ENCODE results near the gene RETREG1. TPM values are rescaled to one million over a fixed set of nuclear protein-coding genes. Genes with fewer than 3 reads are reported as not detected.

RETREG1 gene
- total RNA-seq, 1 donor from 2014 or later = 2.9 TPM

GRCh38 chr5:16572289-16573015 lies 44.3 kb downstream of the RETREG1 start:
- TF ChIP-seq CTCF (IDR thresholded peaks at IDR 0.05) = no peak
- Histone ChIP-seq H3K36me3 (no peaks in the 10 kb centered on the region), H3K9me3 (no peaks in the 10 kb centered on the region), H3K4me3 (no peak overlapping the region), H3K4me1 (peaks cover 3 to 7% of the 10 kb centered on the region in 2 donors), H3K27me3 (no peaks in the 10 kb centered on the region), H3K27ac (no peak overlapping the region)
- DNase-seq (ENCODE audit: low spot score in 2 of 2) = no peak
- intact Hi-C loops (cut with DNase I) = no loop called here

- no peak for DNase-seq (ENCODE audit: low spot score in 2 of 2)
- TF ChIP-seq CTCF (IDR thresholded peaks at IDR 0.05) = no peak
- Histone ChIP-seq H3K27me3 (no peaks in the 10 kb centered on the region), H3K4me3 (no peak overlapping the region), H3K4me1 (peaks cover 3 to 7% of the 10 kb centered on the region in 2 donors), H3K27ac (no peak overlapping the region), H3K9me3 (no peaks in the 10 kb centered on the region), H3K36me3 (no peaks in the 10 kb centered on the region)
- intact Hi-C loops (cut with DNase I) = no loop called here
Measured at GRCh38 chr5:16571016-16571415, 45.8 kb downstream of the RETREG1 start.

- no peak overlapping the region for H3K27ac ChIP-seq
- peaks cover 3 to 5% of the 10 kb centered on the region in 2 donors for H3K4me1 ChIP-seq
- no peak for TF ChIP-seq CTCF (IDR thresholded peaks at IDR 0.05)
Measured at GRCh38 chr5:16570121-16570815, 46.5 kb downstream of the RETREG1 start.

GRCh38 chr5:16568875-16569580 lies 47.8 kb downstream of the RETREG1 start:
- intact Hi-C loops (cut with DNase I) = no loop called here
- no peaks in the 10 kb centered on the region for H3K4me1 ChIP-seq
- no peaks in the 10 kb centered on the region for H3K36me3 ChIP-seq
- no peaks in the 10 kb centered on the region for H3K9me3 ChIP-seq
- no peak overlapping the region for H3K27ac ChIP-seq
- no peaks in the 10 kb centered on the region for H3K27me3 ChIP-seq
- no peak for TF ChIP-seq CTCF (IDR thresholded peaks at IDR 0.05)
- DNase-seq (ENCODE audit: low spot score in 2 of 2) = no peak
- H3K4me3 ChIP-seq = no peak overlapping the region

More at GRCh38 chr5:16570121-16570815, 46.5 kb downstream of the RETREG1 start:
- DNase-seq (ENCODE audit: low spot score in 2 of 2) = no peak
- intact Hi-C loops (cut with DNase I) = no loop called here
- no peak overlapping the region for H3K4me3 ChIP-seq
- no peaks in the 10 kb centered on the region for H3K27me3 ChIP-seq
- no peaks in the 10 kb centered on the region for H3K9me3 ChIP-seq
- H3K36me3 ChIP-seq = no peaks in the 10 kb centered on the region

- Histone ChIP-seq H3K27me3 (no peaks in the 10 kb centered on the region), H3K27ac (no peak overlapping the region), H3K4me1 (no peaks in the 10 kb centered on the region), H3K4me3 (no peak overlapping the region), H3K36me3 (no peaks in the 10 kb centered on the region), H3K9me3 (no peaks in the 10 kb centered on the region)
- intact Hi-C loops (cut with DNase I) = no loop called here
- no peak for DNase-seq (ENCODE audit: low spot score in 2 of 2)
- TF ChIP-seq CTCF (IDR thresholded peaks at IDR 0.05) = no peak
Measured at GRCh38 chr5:16567365-16567764, 49.4 kb downstream of the RETREG1 start.
